Testis (tissue), 3 donors: ENCODE data around the gene PSMD8. TPM values are rescaled to one million over a fixed set of nuclear protein-coding genes. Genes with fewer than 3 reads are reported as not detected.

ENCODE experiments used
- DNase-seq: peaks from one replicate; pipeline ENCODE4 v3.0.0-alpha.2; 2019
- H3K27ac ChIP-seq, 2 donors: fragments of 200-600 bp; sonication (generic); one replicate each; pipeline ENCODE4 v1.5.1; 2019
- H3K27me3 ChIP-seq: fragments of 200-600 bp; sonication (generic); one replicate; pipeline ENCODE4 v1.5.1; 2019
- H3K36me3 ChIP-seq: fragments of 200-600 bp; sonication (generic); one replicate; pipeline ENCODE4 v1.5.1; 2017; ENCODE audit warnings: low read depth; ENCODE audit errors: missing control alignments
- H3K4me1 ChIP-seq: fragments of 200-600 bp; sonication (generic); one replicate; pipeline ENCODE4 v1.5.1; 2019
- H3K4me3 ChIP-seq, 2 donors: fragments of 200-600 bp; sonication (generic); one replicate each; pipeline ENCODE4 v1.5.1; 2017 to 2019
- H3K9me3 ChIP-seq: fragments of 200-600 bp; sonication (generic); one replicate; pipeline ENCODE4 v1.5.1; 2017
- CTCF ChIP-seq, 3 experiments: fragments of 450-650 bp in 2 of 3; fragments of 200-600 bp in 1 of 3; sonication (generic) in 1 of 3; IDR thresholded peaks; one replicate each; pipeline ENCODE4 v1.5.1; 2016 to 2019; ENCODE audit warnings: antibody characterized with exemption in 3 of 3, mild to moderate bottlenecking in 2 of 3, moderate library complexity in 1 of 3
- POLR2A ChIP-seq: fragments of 450-650 bp; IDR thresholded peaks from one replicate; pipeline ENCODE4 v1.6.1; 2017; ENCODE audit warnings: antibody characterized with exemption, mild to moderate bottlenecking, moderate library complexity
- WGBS, 2 donors: methylation state at CpG; one replicate each; pipeline ENCODE4 v1.1.5; 2018; 5-methylcytosine and 5-hydroxymethylcytosine counted together
- intact Hi-C: fragments of 100-400 bp; cut with DNase I; formaldehyde crosslinking; loops from one replicate; pipeline ENCODE4 v1.15.1; 2023; ENCODE audit warnings: low total_unique reads
- polyA plus RNA-seq: library from polyadenylated mRNA; stranded (reverse); fragments of 350-450 nt; fragmentation: Illumina TruSeq; extraction: RNeasy Lipid Tissue Mini Kit (QIAGEN cat#74804); gene quantifications from one replicate; pipeline ENCODE4 v1.2.3, GENCODE V29; 2014; ENCODE audit warnings: low read depth, low replicate concordance; ENCODE audit not compliant: insufficient read depth
- total RNA-seq, 2 donors: library from RNA; depleted of rRNA; stranded (reverse); fragments of >200 nt; gene quantifications; one replicate each; pipeline ENCODE4 v1.2.3, GENCODE V29; 2016

Gene PSMD8
- total and polyA plus RNA-seq, 3 donors from 2014 or later = 244 to 373 (median 265) TPM

DNA sequence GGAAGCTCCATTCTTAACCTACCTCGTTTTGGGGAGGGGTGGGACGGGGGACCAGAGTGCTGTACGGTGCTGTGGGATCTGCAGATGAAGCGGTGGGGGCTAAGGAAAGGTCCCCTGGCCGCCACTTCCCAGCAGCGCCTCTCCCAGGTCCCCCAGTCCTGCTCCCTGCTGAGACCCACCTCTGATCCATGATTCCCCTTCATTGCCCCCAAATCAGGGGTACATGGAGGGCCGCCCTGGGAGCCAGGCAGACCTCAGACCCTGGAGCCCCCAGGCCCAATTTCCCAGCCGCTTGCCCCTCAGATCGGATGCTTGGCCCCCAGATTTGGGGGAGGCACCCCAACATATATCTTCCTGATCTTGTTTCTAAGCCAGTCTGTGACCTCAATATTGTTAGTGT lies 24.7 kb downstream of the PSMD8 start:
- intact Hi-C loops = no loop called here
- DNase-seq = no peak
- WGBS, 2 donors = 52 to 54% methylated on average over 9 of the region's 9 CpGs
- no peak overlapping the region for H3K27ac ChIP-seq
- TF ChIP-seq POLR2A (no peak), CTCF (IDR thresholded peaks at IDR 0.05) (no peak)
- no peaks in the 10 kb centered on the region for H3K9me3 ChIP-seq
- H3K4me1 ChIP-seq = no peaks in the 10 kb centered on the region
- no peaks in the 10 kb centered on the region for H3K27me3 ChIP-seq
- no peaks in the 10 kb centered on the region for H3K36me3 ChIP-seq
- no peak overlapping the region for H3K4me3 ChIP-seq

GRCh38 chr19:38399537-38399936 lies 25.2 kb downstream of the PSMD8 start:
- intact Hi-C loops = no loop called here
- WGBS, 2 donors = 73 to 82% methylated on average over 1 of the region's 1 CpG
- DNase-seq = no peak
- Histone ChIP-seq H3K27me3 (no peaks in the 10 kb centered on the region), H3K4me1 (no peaks in the 10 kb centered on the region), H3K4me3 (no peak overlapping the region), H3K36me3 (no peaks in the 10 kb centered on the region), H3K9me3 (no peaks in the 10 kb centered on the region), H3K27ac (no peak overlapping the region)
- TF ChIP-seq CTCF (IDR thresholded peaks at IDR 0.05) (no peak), POLR2A (no peak)

- H3K27me3 ChIP-seq = no peaks in the 10 kb centered on the region
- 65 to 66% methylated on average over 5 of the region's 5 CpGs for WGBS, 2 donors
Measured at GRCh38 chr19:38400361-38400760, 26.0 kb downstream of the PSMD8 start.

GRCh38 chr19:38401148-38401547 lies 26.8 kb downstream of the PSMD8 start:
- H3K27me3 ChIP-seq = no peaks in the 10 kb centered on the region
- TF ChIP-seq CTCF (IDR thresholded peaks at IDR 0.05) (no peak), POLR2A (no peak)
- intact Hi-C loops = loop anchor here (10.0 kb wide), 1 partner anchor 214 kb away; the partner anchor contains the start of genes EIF3K and MAP4K1
- H3K27ac ChIP-seq = no peak overlapping the region
- H3K4me1 ChIP-seq = no peaks in the 10 kb centered on the region
- WGBS, 2 donors = 76 to 80% methylated on average over 3 of the region's 3 CpGs
- no peaks in the 10 kb centered on the region for H3K36me3 ChIP-seq
- no peaks in the 10 kb centered on the region for H3K9me3 ChIP-seq
- DNase-seq = no peak
- H3K4me3 ChIP-seq = no peak overlapping the region

More at GRCh38 chr19:38400361-38400760, 26.0 kb downstream of the PSMD8 start:
- Histone ChIP-seq H3K9me3 (no peaks in the 10 kb centered on the region), H3K4me1 (no peaks in the 10 kb centered on the region), H3K36me3 (no peaks in the 10 kb centered on the region), H3K27ac (no peak overlapping the region), H3K4me3 (no peak overlapping the region)
- no peak for DNase-seq
- intact Hi-C loops = loop anchor here (10.0 kb wide), 1 partner anchor 214 kb away; the partner anchor contains the start of genes EIF3K and MAP4K1
- TF ChIP-seq POLR2A (no peak), CTCF (IDR thresholded peaks at IDR 0.05) (no peak)

DNA sequence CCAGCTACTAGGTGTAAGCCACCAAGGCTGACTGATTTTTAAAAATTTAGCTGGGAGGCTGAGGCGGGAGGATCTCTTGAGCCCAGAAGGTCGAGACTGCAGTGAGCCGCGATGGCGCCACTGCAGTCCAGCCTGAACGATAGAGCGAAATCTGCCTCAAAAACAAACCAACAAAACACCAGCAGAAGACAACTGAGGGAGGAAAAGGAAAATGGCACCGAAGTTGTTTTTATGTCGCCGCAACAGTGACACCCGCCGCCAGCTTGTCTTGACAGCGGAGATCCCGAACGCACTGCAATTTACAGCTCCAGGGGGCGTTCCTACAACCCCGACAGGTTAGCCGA lies 28.2 kb downstream of the PSMD8 start:
- TF ChIP-seq CTCF (IDR thresholded peaks at IDR 0.05) (no peak), POLR2A (no peak)
- Histone ChIP-seq H3K36me3 (no peaks in the 10 kb centered on the region), H3K27ac (no peak overlapping the region), H3K9me3 (no peaks in the 10 kb centered on the region), H3K4me3 (peak overlapping the region in 1 of 2 donors; percentile 77), H3K27me3 (no peaks in the 10 kb centered on the region), H3K4me1 (no peaks in the 10 kb centered on the region)
- WGBS, 2 donors = 1 to 2% methylated on average over 10 to 18 of the region's 18 CpGs
- DNase-seq = no peak
- intact Hi-C loops = loop anchor here (10.0 kb wide), 1 partner anchor 212 kb away; the partner anchor contains the start of genes EIF3K and MAP4K1
